Measurements from ENCODE around the gene RBP3.

The RBP3 gene

DNA sequence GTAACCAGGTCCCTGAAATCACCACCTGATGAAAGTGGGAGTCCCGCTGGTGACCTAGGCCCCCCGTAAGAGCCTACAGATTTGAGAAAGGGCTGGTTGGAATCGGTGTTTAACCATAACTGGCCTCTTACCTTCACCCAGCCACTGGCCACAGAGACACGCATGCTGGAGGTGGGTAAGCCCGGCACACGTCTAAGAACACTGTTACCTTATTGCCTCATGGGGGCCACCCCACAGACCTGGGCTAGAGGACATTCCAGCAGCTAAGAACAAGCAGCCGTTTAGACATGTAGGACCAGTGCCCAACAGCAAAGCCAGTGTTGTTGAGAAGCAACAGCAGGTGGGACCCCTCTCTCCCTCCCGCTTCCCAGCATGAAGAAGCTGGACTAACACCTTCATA, 28.4 kb upstream of the RBP3 start:
- Histone ChIP-seq H3K27ac (no peak overlapping the region), H3K4me3 (ENCODE audit: low read depth, low read length) (no peak overlapping the region), H3K27me3 (replicated peaks) (no peaks in the 10 kb centered on the region), H3K36me3 (replicated peaks) (no peaks in the 10 kb centered on the region)
- TF ChIP-seq, protein P1, sequence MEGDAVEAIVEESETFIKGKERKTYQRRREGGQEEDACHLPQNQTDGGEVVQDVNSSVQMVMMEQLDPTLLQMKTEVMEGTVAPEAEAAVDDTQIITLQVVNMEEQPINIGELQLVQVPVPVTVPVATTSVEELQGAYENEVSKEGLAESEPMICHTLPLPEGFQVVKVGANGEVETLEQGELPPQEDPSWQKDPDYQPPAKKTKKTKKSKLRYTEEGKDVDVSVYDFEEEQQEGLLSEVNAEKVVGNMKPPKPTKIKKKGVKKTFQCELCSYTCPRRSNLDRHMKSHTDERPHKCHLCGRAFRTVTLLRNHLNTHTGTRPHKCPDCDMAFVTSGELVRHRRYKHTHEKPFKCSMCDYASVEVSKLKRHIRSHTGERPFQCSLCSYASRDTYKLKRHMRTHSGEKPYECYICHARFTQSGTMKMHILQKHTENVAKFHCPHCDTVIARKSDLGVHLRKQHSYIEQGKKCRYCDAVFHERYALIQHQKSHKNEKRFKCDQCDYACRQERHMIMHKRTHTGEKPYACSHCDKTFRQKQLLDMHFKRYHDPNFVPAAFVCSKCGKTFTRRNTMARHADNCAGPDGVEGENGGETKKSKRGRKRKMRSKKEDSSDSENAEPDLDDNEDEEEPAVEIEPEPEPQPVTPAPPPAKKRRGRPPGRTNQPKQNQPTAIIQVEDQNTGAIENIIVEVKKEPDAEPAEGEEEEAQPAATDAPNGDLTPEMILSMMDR (IDR thresholded peaks at IDR 0.05; ENCODE audit: low read depth, low read length, missing control alignments), result no peak
- no peak for DNase-seq
- in situ Hi-C loops (cut with HindIII; ENCODE audit: low pct_ligation_motif_present, low sequenced_read_pairs), result loop anchor here (25.0 kb wide), 1 partner anchor 282 kb away; no protein-coding TSS in a partner anchor

DNA sequence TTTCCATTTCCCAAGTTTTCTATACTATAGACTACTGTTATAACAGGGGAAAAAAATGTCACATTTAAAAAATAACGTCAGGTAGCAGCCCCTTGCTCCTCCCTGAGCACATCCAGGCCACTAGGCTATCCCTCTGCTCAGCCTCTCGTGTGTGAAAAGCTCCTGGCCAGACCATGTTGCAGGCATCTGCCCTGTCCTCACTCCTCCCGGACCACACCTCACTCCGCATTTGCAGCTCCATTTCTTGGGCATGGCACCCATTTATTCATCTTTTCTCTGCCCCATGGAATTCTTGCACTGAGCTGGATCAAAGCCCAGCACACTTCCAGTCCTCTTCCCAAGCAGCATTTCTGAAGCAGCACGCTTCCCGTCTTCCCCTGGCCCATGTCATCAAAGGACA, 27.4 kb upstream of the RBP3 start:
- in situ Hi-C loops (cut with HindIII; ENCODE audit: low pct_ligation_motif_present, low sequenced_read_pairs), result loop anchor here (25.0 kb wide), 1 partner anchor 284 kb away; no protein-coding TSS in a partner anchor
- Histone ChIP-seq H3K4me3 (ENCODE audit: low read depth, low read length) (no peak overlapping the region), H3K27ac (no peak overlapping the region), H3K36me3 (replicated peaks) (no peaks in the 10 kb centered on the region), H3K27me3 (replicated peaks) (no peaks in the 10 kb centered on the region)
- DNase-seq, result no peak
- TF ChIP-seq, protein P1 (IDR thresholded peaks at IDR 0.05; ENCODE audit: low read depth, low read length, missing control alignments), result no peak

DNA sequence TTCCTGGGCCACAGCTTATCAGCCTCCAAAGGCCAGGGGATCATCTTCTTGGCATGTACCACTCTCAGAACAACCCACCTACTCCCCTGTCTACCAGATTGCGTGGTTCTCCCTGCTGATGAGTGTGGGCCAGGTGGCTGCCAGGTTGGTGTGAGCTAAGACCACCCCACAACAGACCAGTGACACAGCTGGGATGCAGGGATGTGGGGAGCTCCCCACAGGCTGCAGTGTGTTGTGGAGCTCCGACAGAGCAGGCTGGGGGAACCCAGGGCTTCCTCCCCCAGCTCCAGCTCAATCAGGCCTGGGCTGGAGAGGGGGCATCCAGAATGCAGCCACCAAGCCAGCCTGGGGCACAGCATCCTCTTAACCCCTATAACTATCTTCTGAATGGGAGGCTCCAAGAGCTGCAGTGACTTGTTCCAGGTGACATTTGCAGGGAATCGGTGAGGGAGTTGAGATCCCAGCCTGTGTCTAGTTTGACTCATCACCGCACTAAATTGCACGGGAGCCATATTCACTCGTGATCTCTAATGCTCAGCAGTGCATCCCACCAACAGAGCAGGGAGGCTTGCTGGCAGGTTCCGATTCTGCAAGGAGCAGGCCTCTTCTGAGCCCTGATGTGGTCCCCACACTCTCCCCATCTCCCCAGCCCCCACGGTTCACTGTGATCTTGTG, 26.5 kb upstream of the RBP3 start:
- DNase-seq, result no peak
- H3K27me3 ChIP-seq (replicated peaks), result no peaks in the 10 kb centered on the region
- no peak overlapping the region for H3K4me3 ChIP-seq (ENCODE audit: low read depth, low read length)
- no peak overlapping the region for H3K27ac ChIP-seq
- in situ Hi-C loops (cut with HindIII; ENCODE audit: low pct_ligation_motif_present, low sequenced_read_pairs), result loop anchor here (25.0 kb wide), 1 partner anchor 284 kb away; no protein-coding TSS in a partner anchor
- TF ChIP-seq, protein P1 (IDR thresholded peaks at IDR 0.05; ENCODE audit: low read depth, low read length, missing control alignments), result no peak
- H3K36me3 ChIP-seq (replicated peaks), result no peaks in the 10 kb centered on the region

DNA sequence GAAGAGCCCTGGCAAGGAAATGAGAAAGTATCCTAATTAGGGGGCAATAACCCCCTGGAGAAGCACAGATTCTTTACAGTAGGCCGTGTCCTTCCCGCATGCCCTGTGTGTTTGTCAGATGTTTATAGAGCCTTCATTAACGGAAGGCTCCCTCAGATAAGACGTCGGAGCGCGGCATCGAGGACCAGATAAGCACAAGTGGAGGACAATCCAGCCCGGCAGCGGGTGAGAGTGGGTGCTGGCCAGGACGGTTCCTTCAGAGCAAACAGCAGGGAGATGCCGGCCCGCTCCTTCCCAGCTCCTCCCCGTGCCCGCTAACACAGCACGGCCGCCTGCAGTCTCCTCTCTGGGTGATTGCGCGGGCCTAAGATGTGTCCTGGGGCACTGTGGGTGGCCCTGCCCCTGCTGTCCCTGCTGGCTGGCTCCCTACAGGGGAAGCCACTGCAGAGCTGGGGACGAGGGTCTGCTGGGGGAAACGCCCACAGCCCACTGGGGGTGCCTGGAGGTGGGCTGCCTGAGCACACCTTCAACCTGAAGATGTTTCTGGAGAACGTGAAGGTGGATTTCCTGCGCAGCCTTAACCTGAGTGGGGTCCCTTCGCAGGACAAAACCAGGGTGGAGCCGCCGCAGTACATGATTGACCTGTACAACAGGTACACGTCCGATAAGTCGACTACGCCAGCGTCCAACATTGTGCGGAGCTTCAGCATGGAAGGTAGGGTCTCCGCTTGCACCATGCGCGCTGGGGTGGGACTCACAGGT, 25.7 kb upstream of the RBP3 start, which contains the start of gene GDF2:
Gene GDF2, plus strand, starts transcription at position 155 of the 762 bp plus-strand sequence. Its CDS starts 215 bp downstream, at position 370.
- TF ChIP-seq, protein P1 (IDR thresholded peaks at IDR 0.05; ENCODE audit: low read depth, low read length, missing control alignments), result no peak
- no peak for DNase-seq
- in situ Hi-C loops (cut with HindIII; ENCODE audit: low pct_ligation_motif_present, low sequenced_read_pairs), result loop anchor here (25.0 kb wide), 1 partner anchor 285 kb away; no protein-coding TSS in a partner anchor
- no peaks in the 10 kb centered on the region for H3K27me3 ChIP-seq (replicated peaks)
- H3K36me3 ChIP-seq (replicated peaks), result no peaks in the 10 kb centered on the region
- H3K4me3 ChIP-seq (ENCODE audit: low read depth, low read length), result no peak within 1 kb of the TSS
- no peak within 1 kb of the TSS for H3K27ac ChIP-seq

DNA sequence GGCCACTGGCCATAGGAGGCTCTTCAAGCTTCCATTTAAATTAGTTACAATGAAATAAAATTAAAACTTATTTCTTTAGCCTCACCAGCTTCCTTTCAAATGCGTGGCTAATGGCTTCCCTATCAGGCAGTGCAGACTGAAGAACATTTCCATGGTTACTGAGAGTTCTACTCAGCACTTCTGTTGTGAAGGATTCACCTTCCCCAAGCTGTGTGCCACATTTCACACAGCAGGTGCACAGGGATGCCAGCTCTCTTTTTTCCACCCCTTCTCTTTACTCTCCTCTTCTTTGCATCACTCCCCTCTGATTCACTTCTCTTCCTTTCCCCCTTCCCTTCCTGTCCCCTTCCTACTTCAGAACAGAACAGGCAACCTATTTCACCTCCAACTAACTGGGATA, 25.1 kb upstream of the RBP3 start:
- no peaks in the 10 kb centered on the region for H3K36me3 ChIP-seq (replicated peaks)
- no peak for DNase-seq
- no peak overlapping the region for H3K4me3 ChIP-seq (ENCODE audit: low read depth, low read length)
- in situ Hi-C loops (cut with HindIII; ENCODE audit: low pct_ligation_motif_present, low sequenced_read_pairs), result loop anchor here (25.0 kb wide), 1 partner anchor 286 kb away; no protein-coding TSS in a partner anchor
- TF ChIP-seq, protein P1 (IDR thresholded peaks at IDR 0.05; ENCODE audit: low read depth, low read length, missing control alignments), result no peak
- H3K27me3 ChIP-seq (replicated peaks), result no peaks in the 10 kb centered on the region
- H3K27ac ChIP-seq, result no peak overlapping the region
